H1 (cell line): ENCODE results near the gene ALDOA. TPM values are rescaled to one million over a fixed set of nuclear protein-coding genes. Genes with fewer than 3 reads are reported as not detected.
"Not testable (repeated sequence)": the region's sequence is repeated elsewhere in the genome, so short reads cannot be mapped to it uniquely, and the experiment has no call there.

Experiments used
- CTCF ChIA-PET: fragments of 300-600 bp; sonication (Branson Sonifier 250); formaldehyde crosslinking; loops from one replicate; lab custom pipeline; 2021; ENCODE audit not compliant: partially characterized antibody; lab: Charles Lee
- POLR2A ChIA-PET: fragments of 300-600 bp; sonication (Branson Sonifier 250); formaldehyde crosslinking; loops from one replicate; lab custom pipeline; 2021; ENCODE audit warnings: inconsistent platforms; ENCODE audit not compliant: partially characterized antibody; lab: Charles Lee
- DNase-seq, 2 experiments: peaks; one replicate each; pipeline versions ENCODE4 v3.0.0 to v3.0.0-alpha.2; 2010 to 2022; ENCODE audit warnings: low spot score in 2 of 2, low read depth in 1 of 2, mixed read lengths in 1 of 2
- FAIRE-seq: peaks from 2 replicates; lab custom pipeline; 2011; peaks lifted over from hg19 to GRCh38; lab: Jason Lieb, UNC
- H2AFZ ChIP-seq: 2 replicates; pipeline ENCODE4 v1.8.1; 2012; ENCODE audit warnings: low read length, inconsistent platforms
- H2AK5ac ChIP-seq: 2 replicates; pipeline ENCODE4 v1.6.1; 2013; ENCODE audit warnings: low read depth, low read length
- H2BK120ac ChIP-seq: replicated peaks from 2 replicates; pipeline ENCODE3; 2013; ENCODE audit warnings: low read depth, low read length, inconsistent platforms
- H2BK12ac ChIP-seq: 2 replicates; pipeline ENCODE4 v1.6.1; 2013; ENCODE audit warnings: low read depth, low read length
- H2BK15ac ChIP-seq: 2 replicates; pipeline ENCODE4 v1.6.1; 2013; ENCODE audit warnings: low read length
- H2BK20ac ChIP-seq: 2 replicates; pipeline ENCODE4 v1.6.1; 2013; ENCODE audit warnings: low read length
- H2BK5ac ChIP-seq: 2 replicates; pipeline ENCODE4 v1.6.1; 2013; ENCODE audit warnings: low read depth, low read length
- H3K14ac ChIP-seq: 2 replicates; pipeline ENCODE4 v1.6.1; 2013; ENCODE audit warnings: inconsistent platforms; ENCODE audit not compliant: insufficient read length
- H3K18ac ChIP-seq: 2 replicates; pipeline ENCODE4 v1.6.1; 2013; ENCODE audit warnings: low read length; ENCODE audit errors: extremely low read depth
- H3K23ac ChIP-seq: 2 replicates; pipeline ENCODE4 v1.6.1; 2013; ENCODE audit warnings: inconsistent platforms; ENCODE audit not compliant: insufficient read length
- H3K23me2 ChIP-seq: 2 replicates; pipeline ENCODE4 v1.6.1; 2013; ENCODE audit warnings: low read depth, low read length
- H3K27ac ChIP-seq: 2 replicates; pipeline ENCODE4 v1.6.1; 2011; ENCODE audit warnings: low read depth, low read length, inconsistent platforms
- H3K27me3 ChIP-seq, 4 experiments: replicated peaks in 1 of 4; 1 replicate in 1 of 4; 2 replicates in 3 of 4; pipeline versions ENCODE4 v1.6.1 to v1.8.1; 2011 to 2013; ENCODE audit warnings: low read length in 3 of 4, mild to moderate bottlenecking in 3 of 4, inconsistent platforms in 2 of 4, mixed read lengths in 2 of 4, moderate library complexity in 1 of 4; ENCODE audit not compliant: control insufficient read depth in 3 of 4, insufficient read depth in 3 of 4; ENCODE audit errors: extremely low read depth in 1 of 4
- H3K36me3 ChIP-seq, 4 experiments: 2 replicates each; pipeline versions ENCODE4 v1.6.1 to v1.8.1; 2011 to 2013; ENCODE audit warnings: mild to moderate bottlenecking in 4 of 4, low read length in 3 of 4, moderate library complexity in 2 of 4, control low read depth in 1 of 4, inconsistent platforms in 1 of 4; ENCODE audit not compliant: insufficient read depth in 4 of 4, control insufficient read depth in 2 of 4
- H3K4ac ChIP-seq: replicated peaks from 2 replicates; pipeline ENCODE3; 2013; ENCODE audit warnings: low read length, low read depth, mixed read lengths, inconsistent platforms; ENCODE audit not compliant: insufficient read length
- H3K4me1 ChIP-seq, 4 experiments: replicated peaks in 1 of 4; 1 replicate in 1 of 4; 2 replicates in 3 of 4; pipeline versions ENCODE4 v1.6.1 to v1.8.1; 2011 to 2013; ENCODE audit warnings: low read length in 3 of 4, inconsistent platforms in 2 of 4, mixed read lengths in 1 of 4; ENCODE audit not compliant: insufficient read depth in 4 of 4, control insufficient read depth in 3 of 4
- H3K4me2 ChIP-seq, 2 experiments: 2 replicates each; pipeline versions ENCODE4 v1.6.1 to v1.8.1; 2011 to 2013; ENCODE audit warnings: low read depth in 2 of 2, low read length in 2 of 2, control low read depth in 1 of 2, inconsistent platforms in 1 of 2, mild to moderate bottlenecking in 1 of 2; ENCODE audit not compliant: insufficient read depth in 1 of 2
- H3K4me3 ChIP-seq, 4 experiments: fragments of 200-600, 300-600 bp in 1 of 4; sonication (generic), shearing (Covaris generic), sonication (Bioruptor Twin) in 1 of 4; 2 replicates each; pipeline versions ENCODE4 v1.5.1 to v1.8.1; 2011 to 2016; ENCODE audit warnings: low read length in 4 of 4, low read depth in 3 of 4, control low read depth in 2 of 4, inconsistent platforms in 2 of 4, mild to moderate bottlenecking in 2 of 4, mixed read lengths in 1 of 4, moderate library complexity in 1 of 4; ENCODE audit not compliant: insufficient read depth in 2 of 4; ENCODE audit errors: extremely low read depth in 1 of 4
- H3K56ac ChIP-seq: replicated peaks from 2 replicates; pipeline ENCODE3; 2013; ENCODE audit warnings: low read depth, mild to moderate bottlenecking, mixed read lengths, low read length, inconsistent platforms; ENCODE audit not compliant: insufficient read length
- H3K79me1 ChIP-seq: 2 replicates; pipeline ENCODE4 v1.6.1; 2013; ENCODE audit warnings: low read depth, low read length, control low read depth
- H3K79me2 ChIP-seq, 2 experiments: 2 replicates each; pipeline versions ENCODE4 v1.6.1 to v1.8.1; 2012 to 2013; ENCODE audit warnings: low read length in 2 of 2, mild to moderate bottlenecking in 2 of 2, inconsistent platforms in 1 of 2; ENCODE audit not compliant: insufficient read depth in 2 of 2, control insufficient read depth in 1 of 2
- H3K9ac ChIP-seq, 4 experiments: replicated peaks in 1 of 4; 1 replicate in 1 of 4; 2 replicates in 3 of 4; pipeline versions ENCODE4 v1.6.1 to v1.8.1; 2011 to 2013; ENCODE audit warnings: low read depth in 3 of 4, low read length in 3 of 4, control low read depth in 2 of 4, mild to moderate bottlenecking in 2 of 4, moderate library complexity in 2 of 4, inconsistent platforms in 1 of 4; ENCODE audit errors: extremely low read depth in 1 of 4
- H3K9me3 ChIP-seq, 2 experiments: 2 replicates each; pipeline versions ENCODE4 v1.6.1 to v1.8.1; 2012 to 2013; ENCODE audit warnings: mild to moderate bottlenecking in 2 of 2, moderate library complexity in 2 of 2, control low read depth in 1 of 2, inconsistent platforms in 1 of 2, low read depth in 1 of 2, low read length in 1 of 2, mixed read lengths in 1 of 2; ENCODE audit not compliant: insufficient read depth in 2 of 2
- H4K20me1 ChIP-seq, 2 experiments: replicated peaks in 1 of 2; 2 replicates each; pipeline versions ENCODE3 to v1.8.1; 2011 to 2013; ENCODE audit warnings: inconsistent platforms in 2 of 2, low read length in 2 of 2, mild to moderate bottlenecking in 1 of 2; ENCODE audit not compliant: insufficient read depth in 2 of 2, control insufficient read depth in 1 of 2
- H4K5ac ChIP-seq: 2 replicates; pipeline ENCODE4 v1.6.1; 2013; ENCODE audit warnings: low read length, low read depth, mixed read lengths, inconsistent platforms; ENCODE audit not compliant: insufficient read length
- H4K8ac ChIP-seq: 2 replicates; pipeline ENCODE4 v1.8.0; 2013; ENCODE audit warnings: mild to moderate bottlenecking, moderate library complexity, low read length, inconsistent platforms; ENCODE audit not compliant: insufficient read depth; ENCODE audit errors: extremely low read depth
- H4K91ac ChIP-seq: replicated peaks from 2 replicates; pipeline ENCODE3; 2013; ENCODE audit warnings: low read length, mixed read lengths, inconsistent platforms; ENCODE audit not compliant: insufficient read length
- WGBS, 2 experiments: shearing (Covaris generic) in 1 of 2; methylation state at CpG; one replicate each; pipeline versions ENCODE4 v1.1.6 to v1.1.7; 2013 to 2015; ENCODE audit warnings: low lambda C conversion rate in 2 of 2, mixed read lengths in 2 of 2, inconsistent platforms in 1 of 2, low coverage in 1 of 2, missing lambda C conversion rate in 1 of 2; ENCODE audit not compliant: insufficient replicate concordance in 2 of 2, insufficient coverage in 1 of 2, insufficient read length in 1 of 2; ENCODE audit errors: extremely low coverage in 1 of 2, missing lambda C conversion rate in 1 of 2; 5-methylcytosine and 5-hydroxymethylcytosine counted together
- polyA plus RNA-seq, 7 experiments: library from polyadenylated mRNA; depleted of rRNA in 3 of 7; stranded (reverse) in 5 of 7; unstranded in 2 of 7; fragments of >200 nt in 5 of 7; fragments of 200-250 nt in 2 of 7; gene quantifications; 1 replicate in 5 of 7; 2 replicates in 1 of 7; 4 replicates in 1 of 7; pipeline versions ENCODE4 v1.2.1 to v1.2.3, GENCODE V29; 2011 to 2013; ENCODE audit warnings: missing spikeins in 2 of 7, mixed read lengths in 2 of 7
- total RNA-seq: library from RNA; stranded (reverse); fragmentation: NEBNext Ultra II Directional; extraction: Animal tissue kit (Norgen Biotek cat#: 25700); gene quantifications from 2 replicates; pipeline ENCODE4 v1.2.1, GENCODE V29; 2021

ALDOA gene
- total and polyA plus RNA-seq, 2 of the 8 experiments (the other 6 are each of a cell fraction or from before 2014, with no cell fraction given): 1,072 to 1,083 TPM

GRCh38 chr16:30040690-30041089 lies 24.9 kb upstream of the ALDOA start:
- not testable (repeated sequence) for H2BK12ac ChIP-seq, H2BK5ac ChIP-seq, H3K56ac ChIP-seq, H2BK120ac ChIP-seq, H2AFZ ChIP-seq, H3K23me2 ChIP-seq, H3K4ac ChIP-seq, H2BK20ac ChIP-seq, H4K5ac ChIP-seq, H3K36me3 ChIP-seq, H3K4me3 ChIP-seq, H3K18ac ChIP-seq, H3K79me1 ChIP-seq, H4K8ac ChIP-seq, H2AK5ac ChIP-seq, FAIRE-seq, H3K4me1 ChIP-seq, H2BK15ac ChIP-seq, H4K20me1 ChIP-seq, H3K9ac ChIP-seq, H3K27me3 ChIP-seq, H3K14ac ChIP-seq, H3K23ac ChIP-seq, H3K9me3 ChIP-seq, H3K79me2 ChIP-seq, H3K27ac ChIP-seq, H4K91ac ChIP-seq, DNase-seq, H3K4me2 ChIP-seq
- POLR2A ChIA-PET: interaction anchor here (0.7 to 0.8 kb wide), 2 partner anchors 9 to 20 kb away, joined by 3 to 4 read pairs; partner anchors contain the start of gene TLCD3B
- CTCF ChIA-PET: interaction anchor here (0.8 to 2.8 kb wide), 4 partner anchors 9 to 192 kb away, joined by 3 to 12 read pairs (median 4); partner anchors contain the start of gene TLCD3B
- 81% methylated on average over 5 of the region's 5 CpGs; no CpG with 5 or more reads in 1 of the 2 experiments for WGBS, 2 experiments
